Fibroblast of villous mesenchyme (primary cell): ENCODE results near the gene PDE2A. TPM values are rescaled to one million over a fixed set of nuclear protein-coding genes. Genes with fewer than 3 reads are reported as not detected.

Source experiments
- DNase-seq: peaks from one replicate; pipeline ENCODE4 v3.0.0-alpha.2; 2010; ENCODE audit warnings: low read depth
- H3K4me3 ChIP-seq: 2 replicates; pipeline ENCODE4 v1.5.1; 2011; ENCODE audit warnings: low read depth, mild to moderate bottlenecking, low read length
- total RNA-seq: library from RNA; depleted of rRNA; stranded (reverse); fragments of >200 nt; gene quantifications from 2 replicates; pipeline ENCODE4 v1.2.3, GENCODE V29; 2012
- TF ChIP-seq, protein P1 (sequence below): IDR thresholded peaks from 2 replicates; pipeline ENCODE4 v1.5.1; 2012; ENCODE audit warnings: low read depth, mild to moderate bottlenecking, low read length; ENCODE audit not compliant: insufficient read depth

Gene PDE2A
- total RNA-seq, 1 donor, result under 0.01 TPM

DNA sequence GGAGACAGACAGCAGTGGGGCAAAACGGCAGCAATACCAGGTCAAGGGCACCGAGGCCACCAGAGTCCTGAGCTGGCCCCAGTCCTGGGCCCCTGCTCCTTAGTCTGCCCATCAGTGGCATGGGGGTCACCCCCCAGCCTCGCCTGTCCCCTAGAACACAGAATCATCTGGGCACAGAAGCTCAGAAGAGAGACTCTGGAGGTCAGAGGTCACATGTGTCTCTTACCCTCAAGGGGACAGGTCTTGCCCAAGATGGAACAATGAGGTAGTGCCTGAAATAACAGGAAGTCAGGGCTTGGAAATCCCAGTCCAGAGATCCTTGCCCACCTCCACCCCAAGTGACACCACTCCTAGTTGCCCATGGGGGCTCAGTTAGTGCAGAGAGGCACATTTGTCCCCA, 20.6 kb downstream of the PDE2A start:
- DNase-seq, result no peak
- H3K4me3 ChIP-seq, result no peak overlapping the region
- TF ChIP-seq, protein P1, sequence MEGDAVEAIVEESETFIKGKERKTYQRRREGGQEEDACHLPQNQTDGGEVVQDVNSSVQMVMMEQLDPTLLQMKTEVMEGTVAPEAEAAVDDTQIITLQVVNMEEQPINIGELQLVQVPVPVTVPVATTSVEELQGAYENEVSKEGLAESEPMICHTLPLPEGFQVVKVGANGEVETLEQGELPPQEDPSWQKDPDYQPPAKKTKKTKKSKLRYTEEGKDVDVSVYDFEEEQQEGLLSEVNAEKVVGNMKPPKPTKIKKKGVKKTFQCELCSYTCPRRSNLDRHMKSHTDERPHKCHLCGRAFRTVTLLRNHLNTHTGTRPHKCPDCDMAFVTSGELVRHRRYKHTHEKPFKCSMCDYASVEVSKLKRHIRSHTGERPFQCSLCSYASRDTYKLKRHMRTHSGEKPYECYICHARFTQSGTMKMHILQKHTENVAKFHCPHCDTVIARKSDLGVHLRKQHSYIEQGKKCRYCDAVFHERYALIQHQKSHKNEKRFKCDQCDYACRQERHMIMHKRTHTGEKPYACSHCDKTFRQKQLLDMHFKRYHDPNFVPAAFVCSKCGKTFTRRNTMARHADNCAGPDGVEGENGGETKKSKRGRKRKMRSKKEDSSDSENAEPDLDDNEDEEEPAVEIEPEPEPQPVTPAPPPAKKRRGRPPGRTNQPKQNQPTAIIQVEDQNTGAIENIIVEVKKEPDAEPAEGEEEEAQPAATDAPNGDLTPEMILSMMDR, result no peak

DNA sequence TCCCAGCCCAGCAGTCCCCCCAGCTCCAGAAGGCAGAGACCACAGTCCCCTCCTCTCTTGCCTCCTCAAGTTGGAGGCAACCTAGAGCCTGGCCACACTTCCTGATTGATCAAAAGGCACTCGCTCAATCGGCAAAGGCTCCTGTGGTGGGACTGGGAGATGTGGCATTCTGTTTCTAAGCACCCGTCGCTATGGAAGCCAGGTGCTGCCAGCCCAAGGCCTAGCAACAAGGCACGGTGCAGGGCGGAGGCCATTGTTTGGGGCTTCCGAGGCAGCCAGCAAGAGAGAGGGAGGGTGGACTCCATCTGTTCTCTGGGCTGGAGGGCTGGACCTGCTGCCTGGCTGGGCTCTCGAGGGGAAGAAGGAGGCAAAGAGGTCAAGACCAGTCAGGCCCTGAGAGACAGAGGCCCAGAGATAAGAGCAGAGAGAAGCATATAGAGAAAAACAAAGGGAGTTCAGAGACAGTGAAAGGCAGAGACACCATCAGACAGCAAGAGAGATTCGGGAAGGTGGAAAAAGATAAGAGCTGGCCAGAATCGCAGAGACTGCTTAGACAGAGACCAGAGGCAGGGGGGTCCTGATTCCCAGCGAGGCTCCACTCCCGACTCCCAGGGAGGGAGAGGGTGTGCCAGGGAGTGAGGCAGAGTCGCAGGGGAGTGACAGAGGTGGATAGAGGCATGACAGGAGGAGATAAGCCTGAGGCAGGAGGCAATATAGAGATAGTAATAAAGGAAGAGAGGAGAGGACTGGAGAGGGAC, 21.2 kb downstream of the PDE2A start:
- TF ChIP-seq, protein P1, result no peak
- H3K4me3 ChIP-seq, result no peak overlapping the region
- DNase-seq, result no peak

DNA sequence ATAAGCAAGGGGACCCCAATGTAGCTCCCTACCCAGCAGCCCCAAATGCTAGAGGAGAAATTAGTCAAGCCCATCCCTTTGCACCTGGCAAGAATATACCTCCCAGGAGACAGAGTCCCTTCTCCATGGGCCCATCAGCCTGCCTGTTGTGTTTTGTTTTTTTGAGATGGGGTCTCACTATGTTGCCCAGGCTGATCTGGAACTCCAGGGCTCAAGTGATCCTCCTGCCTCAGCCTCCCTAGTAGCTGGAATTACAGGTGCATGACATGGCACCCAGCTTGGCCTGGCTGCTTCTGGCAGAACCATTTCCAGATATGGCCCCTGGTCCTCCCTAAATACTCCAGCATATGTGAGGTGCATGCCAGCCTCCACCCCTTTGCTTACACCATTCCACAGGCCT, 22.1 kb downstream of the PDE2A start:
- DNase-seq, result no peak

DNA sequence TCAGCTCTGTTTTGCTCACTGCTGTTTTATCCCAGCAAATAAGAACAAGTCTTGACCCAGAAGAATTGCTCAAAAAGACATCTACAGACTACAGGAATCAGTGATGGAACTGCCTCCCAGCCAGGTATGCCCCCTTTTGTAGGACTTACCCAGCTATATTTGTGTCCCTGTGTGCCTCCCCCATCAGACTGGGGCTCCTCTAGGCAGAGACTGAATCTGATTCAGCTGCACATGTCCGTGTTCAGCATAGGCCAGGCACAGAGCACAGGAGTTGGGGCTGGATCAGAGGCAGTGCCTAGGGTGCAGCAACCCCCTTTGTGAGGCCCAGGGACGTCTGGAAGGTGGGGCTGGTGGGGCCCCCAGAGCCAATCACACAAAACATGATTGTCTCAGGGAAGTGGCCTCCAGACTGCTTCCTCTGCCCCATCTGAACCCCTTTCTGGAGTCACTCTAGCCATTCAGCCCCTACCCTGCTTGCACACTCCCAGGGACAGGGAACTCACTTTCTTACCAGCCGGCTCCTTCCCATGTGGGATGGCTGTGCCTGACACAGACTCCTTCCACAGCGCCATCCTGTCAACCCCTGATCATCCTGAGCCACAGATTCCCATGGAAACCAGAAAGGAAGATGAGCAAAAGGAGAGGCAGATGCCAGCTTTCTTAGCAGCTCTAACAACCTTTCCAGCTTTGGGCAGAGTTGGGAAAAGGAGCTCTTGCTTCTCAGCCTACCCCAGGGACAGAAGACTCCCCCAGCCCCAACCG, 24.8 kb downstream of the PDE2A start:
- no peak overlapping the region for H3K4me3 ChIP-seq
- TF ChIP-seq, protein P1, result no peak
- DNase-seq, result no peak

More for the DNA sequence above, 22.1 kb downstream of the PDE2A start:
- TF ChIP-seq, protein P1, result no peak
- no peak overlapping the region for H3K4me3 ChIP-seq

DNA sequence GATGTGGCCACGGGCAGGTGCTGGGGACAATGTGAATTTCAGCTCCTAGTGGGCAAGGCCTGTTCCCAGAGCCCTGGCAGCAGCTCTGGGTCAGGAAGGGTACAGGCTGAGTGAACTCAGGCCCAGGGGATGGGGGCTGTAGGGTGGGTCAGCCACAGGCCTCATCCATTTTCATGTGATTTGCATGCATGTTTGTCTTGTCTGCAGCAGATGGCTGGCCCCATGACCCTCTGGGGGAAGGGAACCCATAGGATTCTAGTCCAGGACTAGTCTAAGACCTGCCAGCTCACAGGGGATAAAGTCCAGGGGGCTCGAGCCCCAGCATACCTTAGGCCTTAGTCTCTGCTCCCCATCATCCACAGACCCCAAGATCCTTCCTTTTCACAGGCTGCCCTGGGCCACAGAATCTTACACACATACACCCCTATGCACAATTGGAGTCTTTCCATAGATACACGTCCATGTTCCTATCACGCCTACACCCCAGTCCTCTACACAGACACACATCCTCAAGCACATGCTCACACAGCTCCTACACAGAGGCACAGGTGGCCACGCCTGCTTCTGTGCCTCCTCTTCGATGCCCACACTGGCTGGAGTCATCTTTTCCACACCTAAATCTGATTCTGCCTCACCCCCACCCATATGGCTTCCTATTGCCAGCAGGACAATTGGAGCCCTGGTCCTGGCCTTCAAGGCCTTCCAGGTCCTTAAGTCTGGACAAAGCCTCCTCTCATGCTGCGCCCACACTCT, 25.7 kb downstream of the PDE2A start:
- no peak overlapping the region for H3K4me3 ChIP-seq
- TF ChIP-seq, protein P1, result no peak
- no peak for DNase-seq

DNA sequence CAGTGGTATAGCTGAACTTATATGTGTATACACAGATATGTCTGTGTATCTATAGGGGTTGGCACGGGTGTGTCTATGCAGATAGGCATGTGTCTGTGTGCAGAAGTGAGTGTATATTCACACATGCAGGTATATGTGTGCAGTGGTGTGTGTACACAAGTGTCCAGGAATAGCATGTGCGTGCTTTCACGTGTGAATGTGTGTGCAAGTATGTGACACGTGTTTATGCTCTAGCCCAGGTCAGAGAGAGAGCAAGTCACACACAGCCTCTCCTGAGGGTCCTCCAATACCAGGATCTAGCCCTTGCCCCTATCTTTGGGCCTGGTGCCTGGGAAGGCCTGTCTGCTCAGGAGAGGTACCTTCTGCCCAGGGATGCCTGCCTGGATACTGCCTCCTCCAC, 26.3 kb downstream of the PDE2A start:
- no peak for DNase-seq
- TF ChIP-seq, protein P1, result no peak
- no peak overlapping the region for H3K4me3 ChIP-seq
